ENCODE data around the gene KIAA1755.

- TF ChIP-seq GATA1 (IDR thresholded peaks at IDR 0.05; ENCODE audit: low read depth, low read length) (no peak), POLR2A (IDR thresholded peaks at IDR 0.05; ENCODE audit: low read length) (no peak)
These were observed at the start of gene KIAA1755 for GRCh38 chr20:38260378-38261053.

Measured in erythroblast (primary cell).